Activated CD4-positive, alpha-beta memory T cell treated with anti-CD3 and anti-CD28 coated beads for 36 hours (primary cell): ENCODE results near the gene AACS. TPM values are rescaled to one million over a fixed set of nuclear protein-coding genes. Genes with fewer than 3 reads are reported as not detected.

Experiments used
- CTCF ChIA-PET: fragments of 350-600 bp; sonication (Branson Sonifier 250); formaldehyde crosslinking; loops from one replicate; lab custom pipeline; 2021; ENCODE audit warnings: antibody characterized with exemption, inconsistent platforms; lab: Charles Lee
- POLR2A ChIA-PET: fragments of 350-600 bp; sonication (Branson Sonifier 250); formaldehyde crosslinking; loops from one replicate; lab custom pipeline; 2021; ENCODE audit warnings: antibody characterized with exemption; lab: Charles Lee
- DNase-seq: peaks from one replicate; pipeline ENCODE4 v3.0.0-alpha.2; 2020
- H3K27ac Mint-ChIP-seq: one replicate; pipeline ENCODE4 v1.8.0; 2021; ENCODE audit warnings: mixed read lengths
- H3K27me3 Mint-ChIP-seq: one replicate; pipeline ENCODE4 v1.8.0; 2021; ENCODE audit warnings: mixed read lengths
- H3K36me3 Mint-ChIP-seq: one replicate; pipeline ENCODE4 v1.8.0; 2021; ENCODE audit warnings: mixed read lengths
- H3K4me1 Mint-ChIP-seq: one replicate; pipeline ENCODE4 v1.8.0; 2021; ENCODE audit warnings: low read depth, mixed read lengths
- H3K4me3 Mint-ChIP-seq: one replicate; pipeline ENCODE4 v1.8.0; 2021; ENCODE audit warnings: mild to moderate bottlenecking, mixed read lengths
- H3K9me3 Mint-ChIP-seq: one replicate; pipeline ENCODE4 v1.8.0; 2021; ENCODE audit warnings: mixed read lengths
- intact Hi-C: fragments of 100-400 bp; cut with micrococcal nuclease; formaldehyde crosslinking; loops from one replicate; pipeline ENCODE4 v1.15.1; 2023
- total RNA-seq, 2 experiments: library from RNA; stranded (reverse); gene quantifications; one replicate each; pipeline ENCODE4 v1.2.3, GENCODE V29; 2021

AACS gene
- total RNA-seq, 2 experiments from 2014 or later = 17.3 to 17.6 TPM

GRCh38 chr12:125152463-125152862, 87.2 kb downstream of the AACS start:
- no peak overlapping the region for H3K27ac Mint-ChIP-seq
- DNase-seq = no peak
- ChIA-PET CTCF (no interaction called here), POLR2A (no interaction called here)
- no peaks in the 10 kb centered on the region for H3K27me3 Mint-ChIP-seq
- H3K4me1 Mint-ChIP-seq = no peaks in the 10 kb centered on the region
- H3K4me3 Mint-ChIP-seq = no peak overlapping the region
- H3K9me3 Mint-ChIP-seq = peaks cover 3% of the 10 kb centered on the region
- no peaks in the 10 kb centered on the region for H3K36me3 Mint-ChIP-seq
- intact Hi-C loops = no loop called here

GRCh38 chr12:125155366-125155765, 90.1 kb downstream of the AACS start:
- ChIA-PET CTCF (no interaction called here), POLR2A (no interaction called here)
- no peak for DNase-seq
- no peaks in the 10 kb centered on the region for H3K4me1 Mint-ChIP-seq
- H3K36me3 Mint-ChIP-seq = no peaks in the 10 kb centered on the region
- peaks cover 2% of the 10 kb centered on the region for H3K27me3 Mint-ChIP-seq
- H3K4me3 Mint-ChIP-seq = no peak overlapping the region
- intact Hi-C loops = no loop called here
- H3K9me3 Mint-ChIP-seq = peaks cover 5% of the 10 kb centered on the region
- H3K27ac Mint-ChIP-seq = no peak overlapping the region

GRCh38 chr12:125157177-125157576, 91.9 kb downstream of the AACS start:
- Mint-ChIP-seq H3K36me3 (no peaks in the 10 kb centered on the region), H3K9me3 (peaks cover 5% of the 10 kb centered on the region), H3K27ac (no peak overlapping the region), H3K4me1 (no peaks in the 10 kb centered on the region), H3K4me3 (no peak overlapping the region), H3K27me3 (peaks cover 2% of the 10 kb centered on the region)
- CTCF ChIA-PET = no interaction called here
- no peak for DNase-seq
- intact Hi-C loops = no loop called here
- POLR2A ChIA-PET = no interaction called here

GRCh38 chr12:125159702-125160101, 94.5 kb downstream of the AACS start:
- H3K4me1 Mint-ChIP-seq = no peaks in the 10 kb centered on the region
- peaks cover 4% of the 10 kb centered on the region for H3K27me3 Mint-ChIP-seq
- intact Hi-C loops = no loop called here
- H3K4me3 Mint-ChIP-seq = no peak overlapping the region
- POLR2A ChIA-PET = no interaction called here
- no peak overlapping the region for H3K27ac Mint-ChIP-seq
- CTCF ChIA-PET = interaction anchor here (1.9 kb wide), 1 partner anchor 23 kb away, joined by 8 read pairs; no protein-coding TSS in a partner anchor
- H3K9me3 Mint-ChIP-seq = peaks cover 5% of the 10 kb centered on the region
- H3K36me3 Mint-ChIP-seq = no peaks in the 10 kb centered on the region
- DNase-seq = no peak

- CTCF ChIA-PET = no interaction called here
- no peak for DNase-seq
- Mint-ChIP-seq H3K36me3 (no peaks in the 10 kb centered on the region), H3K27me3 (peaks cover 4% of the 10 kb centered on the region), H3K4me3 (no peak overlapping the region), H3K4me1 (no peaks in the 10 kb centered on the region), H3K27ac (no peak overlapping the region), H3K9me3 (peaks cover 5% of the 10 kb centered on the region)
- POLR2A ChIA-PET = no interaction called here
- intact Hi-C loops = no loop called here
Measured at GRCh38 chr12:125160281-125160955, 95.2 kb downstream of the AACS start.

- Mint-ChIP-seq H3K4me1 (no peaks in the 10 kb centered on the region), H3K9me3 (peaks cover 5% of the 10 kb centered on the region), H3K4me3 (no peak overlapping the region), H3K27me3 (peaks cover 4% of the 10 kb centered on the region), H3K36me3 (no peaks in the 10 kb centered on the region), H3K27ac (no peak overlapping the region)
- intact Hi-C loops = no loop called here
- no peak for DNase-seq
- ChIA-PET POLR2A (no interaction called here), CTCF (no interaction called here)
Measured at GRCh38 chr12:125161712-125162022, 96.4 kb downstream of the AACS start.

GRCh38 chr12:125162489-125163028, 97.3 kb downstream of the AACS start:
- ChIA-PET CTCF (no interaction called here), POLR2A (no interaction called here)
- DNase-seq = no peak
- Mint-ChIP-seq H3K27me3 (peaks cover 4% of the 10 kb centered on the region), H3K4me3 (no peak overlapping the region), H3K27ac (no peak overlapping the region), H3K36me3 (no peaks in the 10 kb centered on the region), H3K4me1 (no peaks in the 10 kb centered on the region), H3K9me3 (peaks cover 2% of the 10 kb centered on the region)
- intact Hi-C loops = no loop called here

- peaks cover 3% of the 10 kb centered on the region for H3K27me3 Mint-ChIP-seq
- no peaks in the 10 kb centered on the region for H3K4me1 Mint-ChIP-seq
- intact Hi-C loops = no loop called here
- H3K27ac Mint-ChIP-seq = no peak overlapping the region
- ChIA-PET POLR2A (no interaction called here), CTCF (no interaction called here)
- no peaks in the 10 kb centered on the region for H3K36me3 Mint-ChIP-seq
- no peak overlapping the region for H3K4me3 Mint-ChIP-seq
- H3K9me3 Mint-ChIP-seq = no peaks in the 10 kb centered on the region
- no peak for DNase-seq
Measured at GRCh38 chr12:125163148-125163547, 97.9 kb downstream of the AACS start.

GRCh38 chr12:125164541-125164940, 99.3 kb downstream of the AACS start:
- POLR2A ChIA-PET = interaction anchor here (0.9 kb wide), 1 partner anchor 12 kb away, joined by 3 read pairs; no protein-coding TSS in a partner anchor
- DNase-seq = no peak
- Mint-ChIP-seq H3K36me3 (no peaks in the 10 kb centered on the region), H3K27me3 (peaks cover 3% of the 10 kb centered on the region), H3K9me3 (no peaks in the 10 kb centered on the region), H3K27ac (no peak overlapping the region), H3K4me3 (no peak overlapping the region), H3K4me1 (no peaks in the 10 kb centered on the region)
- intact Hi-C loops = no loop called here
- CTCF ChIA-PET = no interaction called here

GRCh38 chr12:125166041-125166440, 100.8 kb downstream of the AACS start:
- no peak overlapping the region for H3K4me3 Mint-ChIP-seq
- no peak overlapping the region for H3K27ac Mint-ChIP-seq
- intact Hi-C loops = no loop called here
- no peaks in the 10 kb centered on the region for H3K9me3 Mint-ChIP-seq
- DNase-seq = no peak
- ChIA-PET CTCF (no interaction called here), POLR2A (no interaction called here)
- no peaks in the 10 kb centered on the region for H3K4me1 Mint-ChIP-seq
- H3K36me3 Mint-ChIP-seq = no peaks in the 10 kb centered on the region
- H3K27me3 Mint-ChIP-seq = peaks cover 5% of the 10 kb centered on the region

- ChIA-PET POLR2A (no interaction called here), CTCF (no interaction called here)
- Mint-ChIP-seq H3K36me3 (no peaks in the 10 kb centered on the region), H3K4me1 (no peaks in the 10 kb centered on the region), H3K27ac (no peak overlapping the region), H3K9me3 (no peaks in the 10 kb centered on the region), H3K4me3 (no peak overlapping the region), H3K27me3 (peaks cover 3% of the 10 kb centered on the region)
- DNase-seq = no peak
- intact Hi-C loops = no loop called here
Measured at GRCh38 chr12:125167658-125168057, 102.4 kb downstream of the AACS start.

GRCh38 chr12:125169451-125169850, 104.2 kb downstream of the AACS start:
- no peak for DNase-seq
- H3K27me3 Mint-ChIP-seq = peaks cover 3% of the 10 kb centered on the region
- no peaks in the 10 kb centered on the region for H3K4me1 Mint-ChIP-seq
- no peaks in the 10 kb centered on the region for H3K9me3 Mint-ChIP-seq
- H3K27ac Mint-ChIP-seq = no peak overlapping the region
- CTCF ChIA-PET = interaction anchor here (2.3 kb wide), 1 partner anchor 14 kb away, joined by 8 read pairs; no protein-coding TSS in a partner anchor
- POLR2A ChIA-PET = no interaction called here
- no peaks in the 10 kb centered on the region for H3K36me3 Mint-ChIP-seq
- intact Hi-C loops = no loop called here
- H3K4me3 Mint-ChIP-seq = no peak overlapping the region

GRCh38 chr12:125169870-125170269, 104.6 kb downstream of the AACS start:
- Mint-ChIP-seq H3K9me3 (no peaks in the 10 kb centered on the region), H3K4me3 (no peak overlapping the region), H3K27ac (no peak overlapping the region), H3K4me1 (no peaks in the 10 kb centered on the region), H3K36me3 (no peaks in the 10 kb centered on the region), H3K27me3 (peaks cover 3% of the 10 kb centered on the region)
- CTCF ChIA-PET = interaction anchor here (2.3 kb wide), 1 partner anchor 14 kb away, joined by 8 read pairs; no protein-coding TSS in a partner anchor
- intact Hi-C loops = no loop called here
- DNase-seq = no peak
- POLR2A ChIA-PET = no interaction called here
